GM15510 (cell line): ENCODE data around the gene CAMK4.

Experiments
- POLR2A ChIP-seq: IDR thresholded peaks from 3 replicates; pipeline ENCODE4 v1.6.1; 2011; ENCODE audit warnings: borderline replicate concordance; ENCODE audit not compliant: insufficient read length; ENCODE audit errors: extremely low read depth

The CAMK4 gene

GRCh38 chr5:111223787-111224560, at the start of gene CAMK4:
TSS of gene CAMK4 (plus strand) at chr5:111224384. CDS start at chr5:111224484, 100 bp downstream.
- peak; percentile 56 for TF ChIP-seq POLR2A

- no peak for TF ChIP-seq POLR2A
These were observed 41.1 kb upstream of the CAMK4 start for GRCh38 chr5:111183064-111183463.

GRCh38 chr5:111187079-111187478, 37.1 kb upstream of the CAMK4 start:
- TF ChIP-seq POLR2A: no peak

- no peak for TF ChIP-seq POLR2A
These were observed 30.1 kb upstream of the CAMK4 start for GRCh38 chr5:111194053-111194452.

GRCh38 chr5:111194925-111195324, 29.3 kb upstream of the CAMK4 start:
- no peak for TF ChIP-seq POLR2A

- no peak for TF ChIP-seq POLR2A
These were observed 26.7 kb upstream of the CAMK4 start for GRCh38 chr5:111197523-111197922.

GRCh38 chr5:111198281-111198966, 25.8 kb upstream of the CAMK4 start:
- no peak for TF ChIP-seq POLR2A

- TF ChIP-seq POLR2A: no peak
These were observed 23.4 kb upstream of the CAMK4 start for GRCh38 chr5:111200828-111201227.

- no peak for TF ChIP-seq POLR2A
These were observed 22.5 kb upstream of the CAMK4 start for GRCh38 chr5:111201705-111202104.

- TF ChIP-seq POLR2A: no peak
These were observed 12.8 kb upstream of the CAMK4 start for GRCh38 chr5:111211341-111211740.

- no peak for TF ChIP-seq POLR2A
These were observed 10.0 kb upstream of the CAMK4 start for GRCh38 chr5:111214052-111214742.

GRCh38 chr5:111215971-111216370, 8.2 kb upstream of the CAMK4 start:
- no peak for TF ChIP-seq POLR2A

- TF ChIP-seq POLR2A: no peak
These were observed 3.0 kb upstream of the CAMK4 start for GRCh38 chr5:111221139-111221538.

GRCh38 chr5:111223101-111223786, 940 bp upstream of the CAMK4 start:
- TF ChIP-seq POLR2A: no peak
